Keratinocyte (primary cell): ENCODE measurements around the gene BANP.

Experiments
- CTCF ChIP-seq, 3 experiments: IDR thresholded peaks in 1 of 3; conservative IDR thresholded peaks in 1 of 3; optimal IDR thresholded peaks in 1 of 3; 2 replicates in 2 of 3; 3 replicates in 1 of 3; pipeline versions ENCODE3 to v1.5.1; 2011; ENCODE audit warnings: low read length in 3 of 3, mild to moderate bottlenecking in 3 of 3, moderate library complexity in 2 of 3, control low read depth in 1 of 3, inconsistent platforms in 1 of 3; ENCODE audit not compliant: insufficient read depth in 2 of 3; ENCODE audit errors: extremely low read depth in 1 of 3
- EZH2 ChIP-seq: IDR thresholded peaks from one replicate; pipeline ENCODE4 v1.6.1; 2012; ENCODE audit warnings: inconsistent platforms, mild to moderate bottlenecking, low read length, moderate library complexity

- TF ChIP-seq CTCF (optimal IDR thresholded peaks at IDR 0.05 in 1 of 3, IDR thresholded peaks at IDR 0.05 in 1 of 3, conservative IDR thresholded peaks at IDR 0.05 in 1 of 3; ENCODE audit: extremely low read depth in 1 of 3, insufficient read depth in 2 of 3, low read length in 3 of 3) (no peak), EZH2 (no peak)
Measured at GRCh38 chr16:88022076-88023042, 71.1 kb downstream of the BANP start.
